ENCODE data around the gene LSR. TPM values are rescaled to one million over a fixed set of nuclear protein-coding genes. Genes with fewer than 3 reads are reported as not detected.

LSR gene
- total RNA-seq, 4 donors from 2014 or later, result 67.4 to 105 (median 80.8) TPM

DNA sequence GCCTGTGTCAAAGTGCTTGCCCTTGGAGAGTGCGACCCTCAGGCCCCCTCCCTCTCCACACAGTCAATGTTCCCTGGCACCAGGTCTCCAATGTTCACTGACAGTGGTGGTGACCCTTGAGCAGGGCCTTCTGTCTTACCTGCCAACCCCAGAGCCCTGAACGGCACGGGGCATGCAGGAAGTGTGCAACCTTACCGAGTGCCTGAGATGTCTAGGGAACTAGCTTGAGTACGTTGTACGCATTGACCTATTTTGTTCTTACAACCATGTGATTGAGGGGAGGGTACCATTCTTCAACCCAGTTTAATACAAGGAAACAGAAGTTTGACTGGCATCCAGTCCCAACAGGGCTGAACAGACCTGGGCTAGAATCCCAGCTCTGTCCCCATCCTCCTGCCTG is 56.4 kb downstream of the LSR start:
- no peak for TF ChIP-seq EP300 (IDR thresholded peaks at IDR 0.05)
- TF ChIP-seq POLR2A (IDR thresholded peaks at IDR 0.05), result no peak
- TF ChIP-seq, protein P1, sequence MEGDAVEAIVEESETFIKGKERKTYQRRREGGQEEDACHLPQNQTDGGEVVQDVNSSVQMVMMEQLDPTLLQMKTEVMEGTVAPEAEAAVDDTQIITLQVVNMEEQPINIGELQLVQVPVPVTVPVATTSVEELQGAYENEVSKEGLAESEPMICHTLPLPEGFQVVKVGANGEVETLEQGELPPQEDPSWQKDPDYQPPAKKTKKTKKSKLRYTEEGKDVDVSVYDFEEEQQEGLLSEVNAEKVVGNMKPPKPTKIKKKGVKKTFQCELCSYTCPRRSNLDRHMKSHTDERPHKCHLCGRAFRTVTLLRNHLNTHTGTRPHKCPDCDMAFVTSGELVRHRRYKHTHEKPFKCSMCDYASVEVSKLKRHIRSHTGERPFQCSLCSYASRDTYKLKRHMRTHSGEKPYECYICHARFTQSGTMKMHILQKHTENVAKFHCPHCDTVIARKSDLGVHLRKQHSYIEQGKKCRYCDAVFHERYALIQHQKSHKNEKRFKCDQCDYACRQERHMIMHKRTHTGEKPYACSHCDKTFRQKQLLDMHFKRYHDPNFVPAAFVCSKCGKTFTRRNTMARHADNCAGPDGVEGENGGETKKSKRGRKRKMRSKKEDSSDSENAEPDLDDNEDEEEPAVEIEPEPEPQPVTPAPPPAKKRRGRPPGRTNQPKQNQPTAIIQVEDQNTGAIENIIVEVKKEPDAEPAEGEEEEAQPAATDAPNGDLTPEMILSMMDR (IDR thresholded peaks at IDR 0.05), result no peak
- no peak for TF ChIP-seq POLR2AphosphoS5 (IDR thresholded peaks at IDR 0.05)
- H3K9me3 ChIP-seq, result no peaks in the 10 kb centered on the region
- H3K27me3 ChIP-seq, result peaks cover 14% of the 10 kb centered on the region
- no peak for DNase-seq (ENCODE audit: low spot score in 2 of 2)
- no peaks in the 10 kb centered on the region for H3K4me1 ChIP-seq
- H3K27ac ChIP-seq, result no peak overlapping the region
- H3K36me3 ChIP-seq, result no peaks in the 10 kb centered on the region
- no peak overlapping the region for H3K4me3 ChIP-seq
- 81% methylated on average over 6 of the region's 6 CpGs for WGBS

DNA sequence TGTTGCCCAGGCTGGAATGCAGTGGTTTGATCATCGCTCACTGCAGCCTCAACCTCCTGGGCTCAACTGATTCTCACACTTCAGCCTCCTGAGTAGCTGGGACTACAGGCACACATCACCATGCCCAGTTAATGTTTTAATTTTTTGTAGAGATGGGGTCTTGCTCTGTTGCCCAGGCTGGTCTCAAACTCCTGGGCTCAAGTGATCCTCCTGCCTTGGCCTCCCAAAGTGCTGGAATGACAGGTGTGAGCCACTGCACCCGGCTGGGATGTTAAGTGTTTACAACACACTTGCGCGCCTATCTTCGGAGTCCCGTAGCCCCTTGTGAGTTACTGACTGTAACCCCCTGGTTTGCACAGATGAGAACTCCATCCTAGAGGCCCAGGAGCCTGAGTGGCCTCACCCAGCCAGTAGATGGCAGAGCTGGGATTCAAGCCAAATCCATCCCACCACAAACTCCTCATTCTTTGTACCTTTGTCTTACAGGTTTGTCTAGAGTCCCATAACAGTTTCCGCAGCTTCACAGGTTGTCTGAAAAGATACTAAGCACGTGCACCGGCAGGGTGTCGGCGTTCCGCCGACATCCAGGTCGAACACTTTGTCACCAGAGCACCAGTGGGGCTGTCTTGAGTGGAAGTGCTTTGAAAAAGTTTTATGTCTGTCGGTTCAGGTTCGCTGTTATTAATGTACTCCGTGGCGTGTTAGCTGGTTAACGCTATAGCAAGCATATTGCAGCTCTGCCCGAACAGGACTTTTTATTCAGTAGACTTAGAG is 57.9 kb downstream of the LSR start:
- no peaks in the 10 kb centered on the region for H3K9me3 ChIP-seq
- H3K27ac ChIP-seq, result no peak overlapping the region
- DNase-seq (ENCODE audit: low spot score in 2 of 2), result peak in 1 of 2 donors; percentile 32
- no peak overlapping the region for H3K4me3 ChIP-seq
- WGBS, result 83% methylated on average over 19 of the region's 20 CpGs
- H3K27me3 ChIP-seq, result peaks cover 6% of the 10 kb centered on the region
- no peaks in the 10 kb centered on the region for H3K4me1 ChIP-seq
- TF ChIP-seq EP300 (IDR thresholded peaks at IDR 0.05), result no peak
- no peak for TF ChIP-seq POLR2A (IDR thresholded peaks at IDR 0.05)
- TF ChIP-seq POLR2AphosphoS5 (IDR thresholded peaks at IDR 0.05), result no peak
- TF ChIP-seq, protein P1 (IDR thresholded peaks at IDR 0.05), result no peak
- H3K36me3 ChIP-seq, result no peaks in the 10 kb centered on the region

DNA sequence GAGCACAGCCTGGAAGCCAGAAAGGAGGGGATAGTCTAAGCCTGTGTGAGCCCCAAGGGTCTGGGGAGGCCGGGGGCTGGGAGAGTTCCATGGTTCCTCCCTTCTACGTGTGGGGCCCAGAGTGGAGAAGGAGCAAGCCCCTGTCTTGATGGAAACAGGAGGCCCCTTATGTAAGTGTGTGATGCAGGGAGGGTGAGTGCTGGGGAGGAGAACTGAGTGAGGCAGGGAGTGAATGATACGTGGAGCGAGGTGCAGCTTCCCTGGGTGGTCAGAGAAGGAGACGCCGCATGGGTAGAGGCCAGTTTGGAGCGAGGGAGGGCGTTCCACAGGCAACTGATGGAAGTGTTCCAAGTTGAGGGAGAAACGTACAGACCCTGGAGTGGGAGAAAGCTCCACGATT is 59.1 kb downstream of the LSR start:
- Histone ChIP-seq H3K36me3 (no peaks in the 10 kb centered on the region), H3K4me3 (no peak overlapping the region), H3K27ac (no peak overlapping the region), H3K4me1 (no peaks in the 10 kb centered on the region), H3K27me3 (no peaks in the 10 kb centered on the region), H3K9me3 (no peaks in the 10 kb centered on the region)
- peak in 1 of 2 donors; percentile 31 for DNase-seq (ENCODE audit: low spot score in 2 of 2)
- no peak for TF ChIP-seq POLR2A (IDR thresholded peaks at IDR 0.05)
- 69% methylated on average over 10 of the region's 10 CpGs for WGBS

DNA sequence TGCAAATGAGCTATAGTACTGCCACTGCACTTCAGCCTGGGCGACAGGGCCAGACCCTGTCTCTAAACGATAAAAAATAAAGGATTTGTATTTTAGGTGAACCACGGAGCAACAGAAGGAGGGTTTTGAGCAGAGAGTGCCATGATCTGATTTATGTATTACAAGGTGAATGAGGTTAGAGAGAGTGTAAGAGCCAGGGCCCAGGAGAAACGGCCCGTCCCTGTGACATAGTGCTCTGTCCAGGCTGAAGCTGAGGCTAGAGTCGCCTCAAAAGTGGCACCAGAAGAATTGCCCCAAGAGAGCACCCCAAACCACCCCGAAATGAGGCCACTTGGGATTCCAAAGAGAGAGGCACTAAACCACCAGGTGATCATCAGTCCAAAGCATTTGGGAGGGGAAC is 60.1 kb downstream of the LSR start:
- no peaks in the 10 kb centered on the region for H3K9me3 ChIP-seq
- 74% methylated on average over 7 of the region's 7 CpGs for WGBS
- H3K36me3 ChIP-seq, result no peaks in the 10 kb centered on the region
- H3K27ac ChIP-seq, result no peak overlapping the region
- no peak overlapping the region for H3K4me3 ChIP-seq
- TF ChIP-seq POLR2AphosphoS5 (IDR thresholded peaks at IDR 0.05), result no peak
- TF ChIP-seq, protein P1 (IDR thresholded peaks at IDR 0.05), result no peak
- no peak for TF ChIP-seq POLR2A (IDR thresholded peaks at IDR 0.05)
- no peak for TF ChIP-seq EP300 (IDR thresholded peaks at IDR 0.05)
- no peak for DNase-seq (ENCODE audit: low spot score in 2 of 2)
- no peaks in the 10 kb centered on the region for H3K27me3 ChIP-seq
- H3K4me1 ChIP-seq, result no peaks in the 10 kb centered on the region

DNA sequence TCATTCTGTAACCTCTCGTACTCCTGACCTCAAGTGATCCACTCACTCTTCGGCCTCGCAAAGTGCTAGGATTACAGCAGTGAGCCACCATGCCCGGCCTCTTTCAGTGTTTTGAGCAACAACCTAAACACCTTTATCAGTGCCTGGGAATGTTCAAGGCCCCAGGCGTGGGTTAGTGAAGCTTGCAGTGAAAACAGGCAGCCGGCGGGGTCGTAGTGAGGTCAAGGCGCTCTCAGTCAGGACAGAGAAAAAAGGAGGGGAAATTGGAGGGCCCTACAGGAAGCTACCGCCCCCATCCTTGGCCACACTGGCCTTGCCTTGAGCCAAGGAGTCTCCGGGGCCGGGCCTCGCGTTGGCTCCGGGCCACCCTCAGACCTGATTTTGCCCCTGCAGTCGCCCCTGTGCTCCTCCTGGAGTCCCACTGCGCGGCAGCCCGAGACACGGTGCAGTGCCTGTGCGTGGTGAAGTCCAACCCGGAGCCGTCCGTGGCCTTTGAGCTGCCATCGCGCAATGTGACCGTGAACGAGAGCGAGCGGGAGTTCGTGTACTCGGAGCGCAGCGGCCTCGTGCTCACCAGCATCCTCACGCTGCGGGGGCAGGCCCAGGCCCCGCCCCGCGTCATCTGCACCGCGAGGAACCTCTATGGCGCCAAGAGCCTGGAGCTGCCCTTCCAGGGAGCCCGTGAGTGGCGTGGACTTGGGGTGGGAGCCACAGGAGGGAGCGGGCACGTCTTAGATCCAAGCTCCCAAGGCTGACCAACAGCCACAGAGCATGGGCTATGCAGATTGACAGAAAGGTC is 60.9 kb downstream of the LSR start:
- WGBS, result 79% methylated on average over 32 of the region's 47 CpGs
- TF ChIP-seq, protein P1 (IDR thresholded peaks at IDR 0.05), result no peak
- no peak for TF ChIP-seq EP300 (IDR thresholded peaks at IDR 0.05)
- TF ChIP-seq POLR2AphosphoS5 (IDR thresholded peaks at IDR 0.05), result no peak
- TF ChIP-seq POLR2A (IDR thresholded peaks at IDR 0.05), result no peak
- peak in 1 of 2 donors; percentile 44 for DNase-seq (ENCODE audit: low spot score in 2 of 2)
- Histone ChIP-seq H3K4me3 (no peak overlapping the region), H3K9me3 (no peaks in the 10 kb centered on the region), H3K4me1 (no peaks in the 10 kb centered on the region), H3K27ac (no peak overlapping the region), H3K27me3 (no peaks in the 10 kb centered on the region), H3K36me3 (no peaks in the 10 kb centered on the region)

All from suprapubic skin (tissue), 4 donors.